Central memory CD8-positive, alpha-beta T cell (primary cell): ENCODE results near the gene ARHGEF4.

ENCODE experiments used
- ATAC-seq: fragments of 150-1000 bp; cut with Tn5 transposase; replicated peaks from 2 replicates; pipeline ENCODE4 v1.10.0; 2022; ENCODE audit warnings: mild to moderate bottlenecking, moderate FRiP score, moderate number of reproducible peaks; ENCODE audit not compliant: poor library complexity, severe bottlenecking; ENCODE audit errors: extremely low read depth
- DNase-seq, 2 donors: peaks; one replicate each; pipeline ENCODE4 v3.0.0; 2021; ENCODE audit warnings: low spot score in 2 of 2
- H3K27ac Mint-ChIP-seq: one replicate; pipeline ENCODE4 v1.8.0; 2022; ENCODE audit warnings: low read depth, mild to moderate bottlenecking, moderate library complexity, mixed read lengths
- H3K27me3 Mint-ChIP-seq: one replicate; pipeline ENCODE4 v1.8.0; 2022; ENCODE audit warnings: mixed read lengths
- H3K36me3 Mint-ChIP-seq: one replicate; pipeline ENCODE4 v1.8.0; 2022; ENCODE audit warnings: mild to moderate bottlenecking, moderate library complexity, mixed read lengths; ENCODE audit not compliant: insufficient read depth
- H3K4me1 Mint-ChIP-seq: one replicate; pipeline ENCODE4 v1.8.0; 2022; ENCODE audit warnings: mixed read lengths
- H3K4me3 Mint-ChIP-seq: one replicate; pipeline ENCODE4 v1.8.0; 2022; ENCODE audit warnings: mild to moderate bottlenecking, moderate library complexity, mixed read lengths
- H3K9me3 Mint-ChIP-seq: one replicate; pipeline ENCODE4 v1.8.0; 2022; ENCODE audit warnings: mixed read lengths

ARHGEF4 gene

GRCh38 chr2:130844161-130844560 is 7.4 kb downstream of the ARHGEF4 start:
- Mint-ChIP-seq H3K4me3 (no peak overlapping the region), H3K4me1 (no peaks in the 10 kb centered on the region), H3K27me3 (peaks cover 26% of the 10 kb centered on the region), H3K27ac (no peak overlapping the region), H3K36me3 (peaks cover 7% of the 10 kb centered on the region), H3K9me3 (no peaks in the 10 kb centered on the region)
- ATAC-seq: no peak
- DNase-seq: no peak

GRCh38 chr2:130845505-130846085 is 8.9 kb downstream of the ARHGEF4 start:
- Mint-ChIP-seq H3K27me3 (peaks cover 32% of the 10 kb centered on the region), H3K4me1 (no peaks in the 10 kb centered on the region), H3K36me3 (peaks cover 6% of the 10 kb centered on the region), H3K4me3 (no peak overlapping the region), H3K9me3 (no peaks in the 10 kb centered on the region), H3K27ac (no peak overlapping the region)
- no peak for ATAC-seq
- no peak for DNase-seq

GRCh38 chr2:130846233-130846632 is 9.5 kb downstream of the ARHGEF4 start:
- no peak for ATAC-seq
- H3K4me3 Mint-ChIP-seq: no peak overlapping the region
- peaks cover 34% of the 10 kb centered on the region for H3K27me3 Mint-ChIP-seq
- no peak for DNase-seq
- H3K27ac Mint-ChIP-seq: no peak overlapping the region
- peaks cover 4% of the 10 kb centered on the region for H3K36me3 Mint-ChIP-seq
- H3K9me3 Mint-ChIP-seq: no peaks in the 10 kb centered on the region
- H3K4me1 Mint-ChIP-seq: no peaks in the 10 kb centered on the region

- DNase-seq (no peak), ATAC-seq (no peak)
- Mint-ChIP-seq H3K4me3 (no peak overlapping the region), H3K27ac (no peak overlapping the region), H3K27me3 (peaks cover 33% of the 10 kb centered on the region), H3K4me1 (no peaks in the 10 kb centered on the region), H3K9me3 (no peaks in the 10 kb centered on the region), H3K36me3 (peaks cover 4% of the 10 kb centered on the region)
These were observed 10.1 kb downstream of the ARHGEF4 start for GRCh38 chr2:130846686-130847375.

GRCh38 chr2:130847776-130848525 is 11.2 kb downstream of the ARHGEF4 start:
- Mint-ChIP-seq H3K27me3 (peaks cover 30% of the 10 kb centered on the region), H3K36me3 (peaks cover 4% of the 10 kb centered on the region), H3K4me3 (no peak overlapping the region), H3K4me1 (no peaks in the 10 kb centered on the region), H3K27ac (no peak overlapping the region), H3K9me3 (no peaks in the 10 kb centered on the region)
- DNase-seq (no peak), ATAC-seq (no peak)

GRCh38 chr2:130848526-130849210 is 12.0 kb downstream of the ARHGEF4 start:
- DNase-seq (no peak), ATAC-seq (no peak)
- Mint-ChIP-seq H3K4me3 (no peak overlapping the region), H3K4me1 (no peaks in the 10 kb centered on the region), H3K27ac (no peak overlapping the region), H3K36me3 (peaks cover under 1% of the 10 kb centered on the region), H3K27me3 (peaks cover 23% of the 10 kb centered on the region), H3K9me3 (no peaks in the 10 kb centered on the region)

- H3K4me3 Mint-ChIP-seq: no peak overlapping the region
- H3K36me3 Mint-ChIP-seq: no peaks in the 10 kb centered on the region
- H3K9me3 Mint-ChIP-seq: no peaks in the 10 kb centered on the region
- H3K4me1 Mint-ChIP-seq: no peaks in the 10 kb centered on the region
- peaks cover 20% of the 10 kb centered on the region for H3K27me3 Mint-ChIP-seq
- no peak for DNase-seq
- no peak for ATAC-seq
- H3K27ac Mint-ChIP-seq: no peak overlapping the region
These were observed 13.4 kb downstream of the ARHGEF4 start for GRCh38 chr2:130849896-130850787.

GRCh38 chr2:130850788-130851623 is 14.3 kb downstream of the ARHGEF4 start:
- Mint-ChIP-seq H3K36me3 (no peaks in the 10 kb centered on the region), H3K27ac (no peak overlapping the region), H3K4me1 (no peaks in the 10 kb centered on the region), H3K27me3 (peaks cover 25% of the 10 kb centered on the region), H3K4me3 (no peak overlapping the region), H3K9me3 (peaks cover 6% of the 10 kb centered on the region)
- ATAC-seq (no peak), DNase-seq (no peak)

- H3K27ac Mint-ChIP-seq: no peak overlapping the region
- no peak for ATAC-seq
- no peak for DNase-seq
- peaks cover 10% of the 10 kb centered on the region for H3K9me3 Mint-ChIP-seq
- H3K36me3 Mint-ChIP-seq: no peaks in the 10 kb centered on the region
- H3K4me1 Mint-ChIP-seq: no peaks in the 10 kb centered on the region
- peaks cover 32% of the 10 kb centered on the region for H3K27me3 Mint-ChIP-seq
- H3K4me3 Mint-ChIP-seq: no peak overlapping the region
These were observed 15.1 kb downstream of the ARHGEF4 start for GRCh38 chr2:130851624-130852382.

GRCh38 chr2:130852521-130853115 is 15.9 kb downstream of the ARHGEF4 start:
- DNase-seq (no peak), ATAC-seq (no peak)
- peaks cover 32% of the 10 kb centered on the region for H3K27me3 Mint-ChIP-seq
- no peaks in the 10 kb centered on the region for H3K36me3 Mint-ChIP-seq
- no peaks in the 10 kb centered on the region for H3K4me1 Mint-ChIP-seq
- H3K4me3 Mint-ChIP-seq: no peak overlapping the region
- peaks cover 10% of the 10 kb centered on the region for H3K9me3 Mint-ChIP-seq
- no peak overlapping the region for H3K27ac Mint-ChIP-seq
